Activated B cell treated with CpG ODN at 0.5 μM for 24 hours (primary cell): ENCODE data around the gene RDH16. TPM values are rescaled to one million over a fixed set of nuclear protein-coding genes. Genes with fewer than 3 reads are reported as not detected.

ENCODE experiments used
- ATAC-seq: fragments of 200-7000 bp; cut with Tn5 transposase; one replicate; pipeline ENCODE4 v1.10.0; 2021; ENCODE audit warnings: low read depth, mild to moderate bottlenecking, moderate library complexity
- CTCF ChIA-PET: fragments of 350-600 bp; sonication (Branson Sonifier 250); formaldehyde crosslinking; loops from one replicate; lab custom pipeline; 2021; ENCODE audit warnings: antibody characterized with exemption; lab: Charles Lee
- POLR2A ChIA-PET: fragments of 350-600 bp; sonication (Branson Sonifier 250); formaldehyde crosslinking; loops from one replicate; lab custom pipeline; 2021; ENCODE audit warnings: antibody characterized with exemption; lab: Charles Lee
- DNase-seq: peaks from one replicate; pipeline ENCODE4 v3.0.0; 2022
- H3K27ac Mint-ChIP-seq: one replicate; pipeline ENCODE4 v1.8.0; 2020; ENCODE audit warnings: mixed read lengths
- H3K27me3 Mint-ChIP-seq: one replicate; pipeline ENCODE4 v1.8.0; 2021; ENCODE audit warnings: mixed read lengths
- H3K36me3 Mint-ChIP-seq: one replicate; pipeline ENCODE4 v1.8.0; 2021; ENCODE audit warnings: low read depth, mixed read lengths
- H3K4me1 Mint-ChIP-seq: one replicate; pipeline ENCODE4 v1.8.0; 2021; ENCODE audit warnings: mixed read lengths
- H3K4me3 Mint-ChIP-seq: one replicate; pipeline ENCODE4 v1.8.0; 2020; ENCODE audit warnings: mild to moderate bottlenecking, mixed read lengths
- H3K9me3 Mint-ChIP-seq: one replicate; pipeline ENCODE4 v1.8.0; 2020; ENCODE audit warnings: mixed read lengths
- CTCF ChIP-seq: fragments of 200-600 bp; IDR thresholded peaks from one replicate; pipeline ENCODE4 v1.8.0; 2022; ENCODE audit warnings: antibody characterized with exemption, mild to moderate bottlenecking
- intact Hi-C: fragments of 100-400 bp; cut with micrococcal nuclease; formaldehyde crosslinking; loops from one replicate; pipeline ENCODE4 v1.15.1; 2024
- total RNA-seq: library from RNA; stranded (reverse); gene quantifications from 2 replicates; pipeline ENCODE4 v1.2.3, GENCODE V29; 2022

Gene RDH16
- total RNA-seq, 1 donor from 2014 or later = 0.47 TPM

- POLR2A ChIA-PET = no interaction called here
- TF ChIP-seq CTCF = no peak
- Mint-ChIP-seq H3K4me3 (no peak overlapping the region), H3K27me3 (peaks cover 8% of the 10 kb centered on the region), H3K9me3 (no peaks in the 10 kb centered on the region), H3K27ac (no peak overlapping the region), H3K36me3 (no peaks in the 10 kb centered on the region), H3K4me1 (peaks cover 4% of the 10 kb centered on the region)
- intact Hi-C loops = no loop called here
- no peak for DNase-seq
- CTCF ChIA-PET = no interaction called here
- ATAC-seq = no peak
Measured at GRCh38 chr12:56932867-56933266, 24.5 kb downstream of the RDH16 start.

DNA sequence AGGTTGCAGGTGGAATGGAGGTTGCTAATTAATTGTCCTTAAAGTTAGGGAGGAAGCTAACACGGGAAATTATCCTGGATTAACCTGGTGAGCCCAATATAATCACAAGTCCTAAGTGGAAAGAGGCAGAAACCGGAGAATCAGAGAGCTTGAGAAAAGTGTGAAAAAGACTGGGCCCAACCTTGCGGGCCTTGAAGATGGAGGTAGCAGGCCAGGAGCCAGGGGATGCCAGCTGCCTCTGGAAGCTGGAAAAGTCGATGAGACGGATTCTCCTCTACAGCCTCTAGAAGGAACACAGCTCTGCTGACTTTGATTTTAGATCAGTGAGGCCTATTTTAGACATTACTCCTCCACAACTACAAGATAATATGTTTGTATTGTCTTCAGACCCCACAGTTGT, 25.3 kb downstream of the RDH16 start:
- ChIA-PET CTCF (no interaction called here), POLR2A (no interaction called here)
- no peak overlapping the region for H3K27ac Mint-ChIP-seq
- no peaks in the 10 kb centered on the region for H3K9me3 Mint-ChIP-seq
- intact Hi-C loops = no loop called here
- no peak for TF ChIP-seq CTCF
- H3K36me3 Mint-ChIP-seq = no peaks in the 10 kb centered on the region
- peaks cover 9% of the 10 kb centered on the region for H3K27me3 Mint-ChIP-seq
- DNase-seq (no peak), ATAC-seq (no peak)
- H3K4me1 Mint-ChIP-seq = peaks cover 4% of the 10 kb centered on the region
- no peak overlapping the region for H3K4me3 Mint-ChIP-seq

DNA sequence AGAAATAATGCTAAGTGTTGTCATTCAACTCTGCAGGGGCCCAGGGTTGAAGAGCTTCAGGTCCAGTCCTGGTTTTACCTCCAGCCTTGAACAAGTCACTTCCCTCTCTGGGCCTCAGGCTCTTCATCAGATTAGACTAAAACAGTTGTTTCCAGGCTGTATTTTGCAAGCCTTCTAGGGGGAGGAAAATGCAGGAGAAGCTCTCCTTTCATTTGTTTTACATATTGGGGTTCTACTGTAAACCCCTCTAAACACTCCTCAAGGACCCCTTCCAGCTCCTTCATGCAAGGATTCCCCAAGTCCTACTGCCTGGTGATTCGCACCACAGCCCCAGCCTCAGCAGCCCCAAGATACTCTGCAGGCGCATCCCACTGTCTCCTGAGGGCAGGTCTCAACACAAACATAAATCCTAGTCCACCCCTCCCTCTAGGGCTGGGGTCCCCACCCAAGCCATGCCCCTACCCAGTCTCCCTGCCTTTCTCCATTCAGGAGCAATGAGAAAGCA, 25.9 kb downstream of the RDH16 start:
- ATAC-seq (peak; percentile 64), DNase-seq (no peak)
- no peaks in the 10 kb centered on the region for H3K9me3 Mint-ChIP-seq
- peaks cover 4% of the 10 kb centered on the region for H3K4me1 Mint-ChIP-seq
- no peak overlapping the region for H3K27ac Mint-ChIP-seq
- intact Hi-C loops = no loop called here
- ChIA-PET CTCF (no interaction called here), POLR2A (interaction anchor here (0.6 kb wide), 1 partner anchor 840 kb away, joined by 4 read pairs; no protein-coding TSS in a partner anchor)
- TF ChIP-seq CTCF = no peak
- H3K36me3 Mint-ChIP-seq = no peaks in the 10 kb centered on the region
- H3K4me3 Mint-ChIP-seq = no peak overlapping the region
- peaks cover 4% of the 10 kb centered on the region for H3K27me3 Mint-ChIP-seq

- no peak for TF ChIP-seq CTCF
- DNase-seq = no peak
- H3K4me3 Mint-ChIP-seq = no peak overlapping the region
- POLR2A ChIA-PET = no interaction called here
- no peaks in the 10 kb centered on the region for H3K36me3 Mint-ChIP-seq
- H3K27ac Mint-ChIP-seq = no peak overlapping the region
- no peak for ATAC-seq
- peaks cover 9% of the 10 kb centered on the region for H3K27me3 Mint-ChIP-seq
- CTCF ChIA-PET = no interaction called here
- no peaks in the 10 kb centered on the region for H3K9me3 Mint-ChIP-seq
- intact Hi-C loops = no loop called here
- peaks cover 4% of the 10 kb centered on the region for H3K4me1 Mint-ChIP-seq
Measured at GRCh38 chr12:56930241-56930640, 27.2 kb downstream of the RDH16 start.

GRCh38 chr12:56929780-56930179, 27.6 kb downstream of the RDH16 start:
- DNase-seq (no peak), ATAC-seq (no peak)
- peaks cover 9% of the 10 kb centered on the region for H3K27me3 Mint-ChIP-seq
- H3K9me3 Mint-ChIP-seq = no peaks in the 10 kb centered on the region
- H3K36me3 Mint-ChIP-seq = no peaks in the 10 kb centered on the region
- ChIA-PET CTCF (no interaction called here), POLR2A (no interaction called here)
- H3K4me1 Mint-ChIP-seq = peaks cover 4% of the 10 kb centered on the region
- H3K4me3 Mint-ChIP-seq = no peak overlapping the region
- no peak for TF ChIP-seq CTCF
- H3K27ac Mint-ChIP-seq = no peak overlapping the region
- intact Hi-C loops = no loop called here
